MCF 10A (cell line): ENCODE results near the gene ARHGAP24. TPM values are rescaled to one million over a fixed set of nuclear protein-coding genes. Genes with fewer than 3 reads are reported as not detected.

Source experiments
- BruUV-seq: library from RNA; stranded (reverse); fragments of 400-500 nt; replicated peaks from 2 replicates; lab custom pipeline; 2021; lab: Mats Ljungman, UMichigan
- CTCF ChIA-PET: fragments of 300-600 bp; sonication (Branson Sonifier 250); formaldehyde crosslinking; extraction: SDS; loops from one replicate; lab custom pipeline; 2021; ENCODE audit warnings: antibody characterized with exemption, inconsistent platforms; lab: Yijun Ruan, JAX
- POLR2A ChIA-PET: fragments of 300-600, 350-650 bp; sonication (Branson Sonifier 250); formaldehyde crosslinking; extraction: SDS; loops from one replicate; lab custom pipeline; 2020; ENCODE audit warnings: antibody characterized with exemption, inconsistent platforms; lab: Yijun Ruan, JAX
- DNase-seq: peaks from one replicate; pipeline ENCODE4 v3.0.0-alpha.2; 2018; ENCODE audit not compliant: unreplicated experiment
- H3K27ac Mint-ChIP-seq: one replicate; pipeline ENCODE4 v1.8.0; 2022; ENCODE audit warnings: mild to moderate bottlenecking, low read depth, mixed read lengths; ENCODE audit not compliant: unreplicated experiment
- H3K27me3 Mint-ChIP-seq: one replicate; pipeline ENCODE4 v1.8.0; 2022; ENCODE audit warnings: mixed read lengths; ENCODE audit not compliant: insufficient read depth, unreplicated experiment
- H3K36me3 Mint-ChIP-seq: one replicate; pipeline ENCODE4 v1.8.0; 2022; ENCODE audit warnings: mild to moderate bottlenecking, moderate library complexity, mixed read lengths; ENCODE audit not compliant: insufficient read depth, unreplicated experiment
- H3K4me1 Mint-ChIP-seq: one replicate; pipeline ENCODE4 v1.8.0; 2022; ENCODE audit warnings: mixed read lengths; ENCODE audit not compliant: insufficient read depth, unreplicated experiment
- H3K4me3 Mint-ChIP-seq: one replicate; pipeline ENCODE4 v1.8.0; 2022; ENCODE audit warnings: mild to moderate bottlenecking, moderate library complexity, mixed read lengths; ENCODE audit not compliant: unreplicated experiment
- H3K9me3 Mint-ChIP-seq: one replicate; pipeline ENCODE4 v1.8.0; 2022; ENCODE audit warnings: mixed read lengths; ENCODE audit not compliant: unreplicated experiment
- CTCF ChIP-seq: fragments of 200-600 bp; IDR thresholded peaks from one replicate; pipeline ENCODE4 v1.8.0; 2022; ENCODE audit warnings: antibody characterized with exemption, mild to moderate bottlenecking; ENCODE audit not compliant: unreplicated experiment
- intact Hi-C: fragments of 100-400 bp; cut with micrococcal nuclease; formaldehyde crosslinking; loops from 2 replicates; pipeline ENCODE4 v1.14.1; 2022
- total RNA-seq: library from RNA; stranded (reverse); gene quantifications from 2 replicates; pipeline ENCODE4 v1.2.3, GENCODE V29; 2022

ARHGAP24 gene
- total RNA-seq, 1 experiment from 2014 or later: 2.6 TPM

DNA sequence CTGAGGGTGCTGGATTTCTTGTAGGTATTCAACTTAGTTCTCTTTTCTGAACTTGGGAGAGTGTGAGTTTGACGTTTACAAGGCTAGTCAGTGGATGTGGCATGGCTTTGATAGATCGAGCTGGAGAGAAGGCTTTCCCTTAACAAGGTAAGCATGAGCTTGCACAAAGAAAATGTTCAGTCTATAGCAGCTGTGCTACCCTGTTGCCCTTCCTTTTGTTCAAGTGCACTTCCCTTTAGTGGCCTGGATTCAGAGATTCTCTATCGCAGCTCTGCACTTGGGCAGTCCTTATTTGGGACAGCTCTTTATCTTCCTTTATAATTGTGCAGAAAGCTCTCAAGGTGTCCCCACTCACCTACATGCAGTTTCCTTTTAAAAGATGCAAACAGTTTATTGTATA lies 198.0 kb downstream of the ARHGAP24 start:
- TF ChIP-seq CTCF: no peak
- no peaks in the 10 kb centered on the region for H3K36me3 Mint-ChIP-seq
- H3K4me1 Mint-ChIP-seq: no peaks in the 10 kb centered on the region
- H3K27ac Mint-ChIP-seq: no peak overlapping the region
- CTCF ChIA-PET: interaction anchor here (0.6 to 1.0 kb wide), 3 partner anchors 191 to 631 kb away, joined by 3 read pairs; no protein-coding TSS in a partner anchor
- DNase-seq: no peak
- no peaks in the 10 kb centered on the region for H3K9me3 Mint-ChIP-seq
- POLR2A ChIA-PET: no interaction called here
- no TSS peak for BruUV-seq
- no peaks in the 10 kb centered on the region for H3K27me3 Mint-ChIP-seq
- H3K4me3 Mint-ChIP-seq: no peak overlapping the region
- intact Hi-C loops: no loop called here

DNA sequence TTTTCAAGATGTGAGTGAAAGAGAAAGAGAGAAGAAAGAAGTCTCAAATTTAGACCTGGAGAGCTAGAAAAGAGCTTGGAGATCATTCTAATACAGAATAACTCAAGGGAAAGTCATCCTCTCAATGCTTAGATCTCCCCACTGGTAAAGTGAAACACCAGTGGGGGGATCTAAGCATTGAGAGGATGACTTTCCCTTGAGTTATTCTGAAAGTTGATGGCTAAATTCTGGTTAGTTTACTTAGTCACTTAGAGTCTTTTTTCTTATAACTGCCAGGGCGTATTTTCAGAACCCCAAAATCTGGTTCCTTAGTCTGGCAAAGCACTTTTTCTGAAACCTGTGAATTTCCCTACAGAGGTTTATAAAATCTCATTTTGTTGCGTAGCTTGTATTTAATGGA lies 198.6 kb downstream of the ARHGAP24 start:
- POLR2A ChIA-PET: no interaction called here
- TF ChIP-seq CTCF: no peak
- no peak overlapping the region for H3K27ac Mint-ChIP-seq
- H3K9me3 Mint-ChIP-seq: no peaks in the 10 kb centered on the region
- H3K27me3 Mint-ChIP-seq: no peaks in the 10 kb centered on the region
- H3K4me1 Mint-ChIP-seq: no peaks in the 10 kb centered on the region
- intact Hi-C loops: no loop called here
- no peak overlapping the region for H3K4me3 Mint-ChIP-seq
- BruUV-seq: no TSS peak
- CTCF ChIA-PET: interaction anchor here (1.0 kb wide), 1 partner anchor 334 kb away, joined by 3 read pairs; no protein-coding TSS in a partner anchor
- no peaks in the 10 kb centered on the region for H3K36me3 Mint-ChIP-seq
- no peak for DNase-seq

DNA sequence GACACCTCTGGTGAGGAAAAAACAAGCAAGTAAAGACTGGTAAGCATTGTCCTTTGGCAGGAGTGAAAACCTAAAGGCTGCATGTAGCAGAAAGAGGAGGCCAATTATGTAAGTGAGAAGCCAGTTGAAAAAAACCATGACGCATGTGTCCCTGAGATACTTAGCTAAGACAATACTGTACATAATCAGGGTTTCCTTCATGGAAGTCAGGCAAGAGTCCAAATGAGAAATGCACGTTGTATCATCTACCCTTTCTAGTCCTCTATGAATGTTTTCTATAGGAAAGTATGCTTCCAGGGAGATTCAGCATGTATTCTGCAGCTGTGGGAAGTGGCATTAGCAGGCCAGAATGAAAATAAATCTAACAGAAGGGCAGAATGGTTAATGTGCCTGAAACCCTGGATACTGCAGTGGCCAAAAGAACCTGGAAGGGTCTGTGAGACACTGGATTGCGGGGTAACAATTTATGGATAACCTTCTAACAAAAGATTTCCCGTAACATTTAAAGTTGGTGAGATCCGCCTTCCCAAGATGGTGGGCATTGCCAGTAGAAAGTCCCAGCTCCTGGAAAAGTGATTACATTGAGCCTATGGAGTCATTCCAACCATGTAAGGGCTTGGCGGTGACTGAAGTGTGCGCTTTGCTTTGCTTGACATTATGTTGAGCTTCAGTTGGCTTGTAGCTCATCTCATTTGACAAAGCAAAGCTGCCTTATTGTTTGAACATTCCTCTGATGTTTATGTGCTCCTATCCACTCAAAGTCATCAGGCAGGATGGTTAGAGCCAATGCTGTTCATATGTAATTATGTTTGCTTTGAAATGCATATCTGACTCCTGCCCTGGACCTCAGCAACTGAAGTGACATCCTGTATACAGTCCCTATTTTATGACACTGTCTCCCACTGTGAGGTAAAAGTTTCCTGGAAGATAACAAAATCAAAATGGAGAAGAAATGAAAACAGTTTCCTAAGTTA lies 200.4 kb downstream of the ARHGAP24 start:
- no peak for TF ChIP-seq CTCF
- peaks cover 5% of the 10 kb centered on the region for H3K36me3 Mint-ChIP-seq
- intact Hi-C loops: no loop called here
- ChIA-PET CTCF (interaction anchor here (0.6 kb wide), 1 partner anchor 398 kb away, joined by 3 read pairs; no protein-coding TSS in a partner anchor), POLR2A (interaction anchor here (0.7 kb wide), 1 partner anchor 20 kb away, joined by 3 read pairs; no protein-coding TSS in a partner anchor)
- BruUV-seq: no TSS peak
- no peaks in the 10 kb centered on the region for H3K9me3 Mint-ChIP-seq
- H3K4me3 Mint-ChIP-seq: no peak overlapping the region
- no peak overlapping the region for H3K27ac Mint-ChIP-seq
- no peaks in the 10 kb centered on the region for H3K4me1 Mint-ChIP-seq
- H3K27me3 Mint-ChIP-seq: no peaks in the 10 kb centered on the region
- DNase-seq: no peak

DNA sequence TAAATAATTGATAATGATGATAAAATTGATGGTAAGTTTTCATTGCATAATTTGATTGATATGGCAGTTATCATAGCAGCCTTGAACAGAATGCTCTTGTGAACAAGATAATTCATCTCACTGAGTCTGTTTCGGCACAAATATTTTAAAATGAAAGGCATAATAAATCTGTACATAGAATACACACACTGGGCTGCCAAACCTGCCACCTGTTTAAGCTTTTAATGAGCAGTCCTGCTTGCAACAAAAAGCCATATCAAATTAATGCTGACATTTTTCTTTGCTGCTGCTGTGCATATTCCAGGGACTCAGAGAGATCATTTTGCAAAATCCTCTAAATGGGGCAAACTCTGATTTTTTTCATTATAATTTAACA lies 201.1 kb downstream of the ARHGAP24 start:
- TF ChIP-seq CTCF: no peak
- DNase-seq: no peak
- H3K27ac Mint-ChIP-seq: no peak overlapping the region
- no peaks in the 10 kb centered on the region for H3K27me3 Mint-ChIP-seq
- no peaks in the 10 kb centered on the region for H3K9me3 Mint-ChIP-seq
- no TSS peak for BruUV-seq
- H3K36me3 Mint-ChIP-seq: peaks cover 5% of the 10 kb centered on the region
- H3K4me3 Mint-ChIP-seq: no peak overlapping the region
- CTCF ChIA-PET: no interaction called here
- intact Hi-C loops: no loop called here
- POLR2A ChIA-PET: no interaction called here
- peaks cover 1% of the 10 kb centered on the region for H3K4me1 Mint-ChIP-seq
